Gastrocnemius medialis (tissue), 4 donors: ENCODE measurements around the gene SFTPD. TPM values are rescaled to one million over a fixed set of nuclear protein-coding genes. Genes with fewer than 3 reads are reported as not detected.

ENCODE experiments used
- ATAC-seq, 2 donors: fragments of 150-250 bp; one replicate each; pipeline ENCODE4 v1.9.1; 2016
- DNase-seq, 2 donors: peaks; one replicate each; pipeline ENCODE4 v3.0.0-alpha.2; 2019
- H3K27ac ChIP-seq, 4 donors: fragments of 200-600 bp; sonication (generic); 1 replicate in 1 of 4; 2 replicates in 3 of 4; pipeline ENCODE4 v1.5.1; 2016 to 2018; ENCODE audit warnings: mild to moderate bottlenecking in 2 of 4, moderate library complexity in 1 of 4
- H3K27me3 ChIP-seq, 3 donors: fragments of 200-600 bp; sonication (generic) in 2 of 3; 1 replicate in 1 of 3; 2 replicates in 2 of 3; pipeline versions ENCODE4 v1.5.1 to v1.6.0; 2016 to 2019; ENCODE audit warnings: mild to moderate bottlenecking in 1 of 3, moderate library complexity in 1 of 3
- H3K36me3 ChIP-seq, 2 donors: fragments of 200-600 bp; sonication (generic) in 1 of 2; one replicate each; pipeline ENCODE4 v1.5.1; 2017 to 2018
- H3K4me1 ChIP-seq, 2 donors: fragments of 200-600 bp; sonication (generic) in 1 of 2; one replicate each; pipeline ENCODE4 v1.5.1; 2016 to 2017; ENCODE audit warnings: mild to moderate bottlenecking in 2 of 2
- H3K4me3 ChIP-seq, 4 donors: fragments of 200-600 bp; sonication (generic) in 3 of 4; 1 replicate in 1 of 4; 2 replicates in 3 of 4; pipeline ENCODE4 v1.5.1; 2016 to 2019; ENCODE audit warnings: mild to moderate bottlenecking in 2 of 4
- H3K9me3 ChIP-seq, 3 donors: fragments of 200-600 bp; sonication (generic) in 2 of 3; 1 replicate in 1 of 3; 2 replicates in 2 of 3; pipeline ENCODE4 v1.5.1; 2016 to 2019
- POLR2A ChIP-seq, 2 donors: fragments of 450-650 bp; IDR thresholded peaks; one replicate each; pipeline ENCODE4 v1.6.1; 2017; ENCODE audit warnings: antibody characterized with exemption in 2 of 2, mild to moderate bottlenecking in 2 of 2, moderate library complexity in 2 of 2
- in situ Hi-C, 4 donors: fragments of 200-750 bp; cut with MboI; loops; one replicate each; pipeline versions ENCODE4 v1.15.0 to v1.8.0; 2017; ENCODE audit warnings: low sequenced_read_pairs in 4 of 4
- intact Hi-C: fragments of 100-400 bp; cut with DNase I; formaldehyde crosslinking; loops from one replicate; pipeline ENCODE4 v1.15.1; 2023; ENCODE audit warnings: low total_unique reads
- total RNA-seq, 4 donors: library from RNA; depleted of rRNA; stranded (reverse); fragments of >200 nt; gene quantifications; one replicate each; pipeline versions ENCODE4 v1.1.0 to v1.2.3, GENCODE V29; 2016
- TF ChIP-seq, protein P1 (sequence below), 5 experiments: fragments of 450-650 bp in 3 of 5; fragments of 200-600 bp in 2 of 5; sonication (generic) in 2 of 5; IDR thresholded peaks in 4 of 5; conservative IDR thresholded peaks in 1 of 5; 1 replicate in 4 of 5; 2 replicates in 1 of 5; pipeline ENCODE4 v1.5.1; 2016 to 2019; ENCODE audit warnings: antibody characterized with exemption in 5 of 5, mild to moderate bottlenecking in 3 of 5, moderate library complexity in 3 of 5

Gene SFTPD
- total RNA-seq, 4 donors from 2014 or later: 0.73 TPM; not detected in 3

DNA sequence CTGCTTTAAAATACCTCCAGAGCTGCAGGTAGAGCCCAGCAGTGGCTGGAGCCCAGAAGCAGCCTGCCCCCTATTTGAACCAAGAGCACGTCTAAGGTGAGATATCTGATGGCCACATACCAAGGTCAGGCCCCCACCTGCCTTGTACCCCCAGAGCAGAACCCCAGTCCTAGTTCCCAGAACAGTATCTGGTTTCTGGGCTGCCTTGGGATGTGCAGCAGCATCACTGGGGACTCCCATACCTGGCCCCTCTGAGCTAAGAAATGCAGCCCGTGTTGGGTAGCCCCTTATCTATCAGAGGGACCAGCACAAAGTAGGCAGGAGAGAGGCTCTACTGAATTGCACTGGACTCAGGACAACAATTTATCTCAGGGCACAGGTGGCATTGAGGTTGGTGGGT lies 8.9 kb downstream of the SFTPD start:
- ATAC-seq (no peak), DNase-seq (no peak)
- Histone ChIP-seq H3K27me3 (no peaks in the 10 kb centered on the region), H3K4me3 (no peak overlapping the region), H3K27ac (no peak overlapping the region), H3K4me1 (no peaks in the 10 kb centered on the region), H3K9me3 (no peaks in the 10 kb centered on the region), H3K36me3 (no peaks in the 10 kb centered on the region)
- TF ChIP-seq POLR2A (IDR thresholded peaks at IDR 0.05): no peak
- TF ChIP-seq, protein P1, sequence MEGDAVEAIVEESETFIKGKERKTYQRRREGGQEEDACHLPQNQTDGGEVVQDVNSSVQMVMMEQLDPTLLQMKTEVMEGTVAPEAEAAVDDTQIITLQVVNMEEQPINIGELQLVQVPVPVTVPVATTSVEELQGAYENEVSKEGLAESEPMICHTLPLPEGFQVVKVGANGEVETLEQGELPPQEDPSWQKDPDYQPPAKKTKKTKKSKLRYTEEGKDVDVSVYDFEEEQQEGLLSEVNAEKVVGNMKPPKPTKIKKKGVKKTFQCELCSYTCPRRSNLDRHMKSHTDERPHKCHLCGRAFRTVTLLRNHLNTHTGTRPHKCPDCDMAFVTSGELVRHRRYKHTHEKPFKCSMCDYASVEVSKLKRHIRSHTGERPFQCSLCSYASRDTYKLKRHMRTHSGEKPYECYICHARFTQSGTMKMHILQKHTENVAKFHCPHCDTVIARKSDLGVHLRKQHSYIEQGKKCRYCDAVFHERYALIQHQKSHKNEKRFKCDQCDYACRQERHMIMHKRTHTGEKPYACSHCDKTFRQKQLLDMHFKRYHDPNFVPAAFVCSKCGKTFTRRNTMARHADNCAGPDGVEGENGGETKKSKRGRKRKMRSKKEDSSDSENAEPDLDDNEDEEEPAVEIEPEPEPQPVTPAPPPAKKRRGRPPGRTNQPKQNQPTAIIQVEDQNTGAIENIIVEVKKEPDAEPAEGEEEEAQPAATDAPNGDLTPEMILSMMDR (IDR thresholded peaks at IDR 0.05 in 4 of 5, conservative IDR thresholded peaks at IDR 0.05 in 1 of 5): no peak
- in situ Hi-C loops (loop anchor here in 3 of 4 donors (25.0 kb wide), 2 partner anchors 378 to 578 kb away; partner anchors contain the start of gene SFTPA2 (in 3 of the 3)), intact Hi-C loops (no loop called here)

DNA sequence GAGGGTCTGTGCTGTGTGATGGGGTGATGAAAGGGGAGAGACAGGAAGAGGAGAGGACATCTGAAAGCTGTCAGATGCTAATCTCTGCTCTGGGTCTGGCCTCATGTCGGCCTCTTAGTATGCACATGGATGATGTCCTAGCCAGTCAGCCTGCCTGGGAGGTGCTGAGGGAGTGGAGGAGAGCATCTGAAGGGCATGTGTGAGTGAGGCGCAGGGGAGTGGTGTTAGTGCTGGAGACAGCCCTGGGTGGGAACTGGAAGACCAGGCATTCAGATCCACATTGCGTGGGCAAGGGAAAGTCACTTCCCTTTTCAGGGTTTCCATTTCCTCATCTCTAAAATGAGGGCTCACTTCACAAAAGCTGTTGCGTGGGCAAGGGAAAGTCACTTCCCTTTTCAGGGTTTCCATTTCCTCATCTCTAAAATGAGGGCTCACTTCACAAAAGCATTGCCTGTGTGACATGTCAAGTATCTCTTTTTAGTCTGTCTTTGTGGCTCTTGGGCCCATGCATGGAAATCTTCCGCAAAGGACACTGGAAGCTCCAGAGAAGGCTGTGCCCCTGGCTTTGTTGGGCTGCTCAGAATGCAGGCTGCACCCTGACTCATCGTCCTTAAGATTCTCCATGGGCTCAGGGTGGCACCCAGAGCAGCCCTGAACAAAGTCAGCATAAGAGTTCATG lies 10.0 kb downstream of the SFTPD start:
- Histone ChIP-seq H3K36me3 (no peaks in the 10 kb centered on the region), H3K27me3 (no peaks in the 10 kb centered on the region), H3K9me3 (no peaks in the 10 kb centered on the region), H3K4me1 (no peaks in the 10 kb centered on the region), H3K27ac (no peak overlapping the region), H3K4me3 (no peak overlapping the region)
- intact Hi-C loops (no loop called here), in situ Hi-C loops (loop anchor here in 3 of 4 donors (25.0 kb wide), 2 partner anchors 377 to 577 kb away; partner anchors contain the start of gene SFTPA2 (in 3 of the 3))
- TF ChIP-seq, protein P1 (IDR thresholded peaks at IDR 0.05 in 4 of 5, conservative IDR thresholded peaks at IDR 0.05 in 1 of 5): no peak
- no peak for TF ChIP-seq POLR2A (IDR thresholded peaks at IDR 0.05)
- ATAC-seq (peak in 1 of 2 donors; percentile 44), DNase-seq (peak; percentile 23 to 37)

DNA sequence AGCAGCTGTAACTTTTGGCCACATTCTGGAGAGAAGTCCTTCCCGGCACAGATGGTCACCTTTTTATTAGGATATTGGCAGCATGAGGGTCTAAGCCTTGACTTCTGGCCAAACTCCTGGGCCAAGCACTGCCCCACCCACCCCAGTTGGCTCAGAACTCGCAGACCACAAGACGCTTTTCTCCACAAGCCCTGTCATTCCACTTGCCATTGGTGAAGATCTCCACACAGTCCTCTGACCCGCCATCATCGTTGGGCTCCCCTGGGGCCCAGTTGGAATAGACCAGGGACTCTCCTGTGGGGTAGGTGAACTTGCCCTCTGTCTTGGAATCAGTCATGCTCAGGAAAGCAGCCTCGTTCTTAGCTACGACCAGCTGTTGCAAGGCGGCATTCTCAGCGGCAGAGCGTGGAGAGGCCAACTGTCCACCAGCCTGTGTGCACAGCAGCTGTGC lies 11.2 kb downstream of the SFTPD start:
- no peak for ATAC-seq
- no peak overlapping the region for H3K27ac ChIP-seq
- DNase-seq: no peak
- no peaks in the 10 kb centered on the region for H3K36me3 ChIP-seq
- no peaks in the 10 kb centered on the region for H3K4me1 ChIP-seq
- H3K4me3 ChIP-seq: no peak overlapping the region
- H3K27me3 ChIP-seq: no peaks in the 10 kb centered on the region
- intact Hi-C loops (no loop called here), in situ Hi-C loops (loop anchor here in 3 of 4 donors (25.0 kb wide), 2 partner anchors 375 to 575 kb away; partner anchors contain the start of gene SFTPA2 (in 3 of the 3))
- H3K9me3 ChIP-seq: no peaks in the 10 kb centered on the region
- TF ChIP-seq, protein P1 (IDR thresholded peaks at IDR 0.05 in 4 of 5, conservative IDR thresholded peaks at IDR 0.05 in 1 of 5): no peak
- TF ChIP-seq POLR2A (IDR thresholded peaks at IDR 0.05): no peak

DNA sequence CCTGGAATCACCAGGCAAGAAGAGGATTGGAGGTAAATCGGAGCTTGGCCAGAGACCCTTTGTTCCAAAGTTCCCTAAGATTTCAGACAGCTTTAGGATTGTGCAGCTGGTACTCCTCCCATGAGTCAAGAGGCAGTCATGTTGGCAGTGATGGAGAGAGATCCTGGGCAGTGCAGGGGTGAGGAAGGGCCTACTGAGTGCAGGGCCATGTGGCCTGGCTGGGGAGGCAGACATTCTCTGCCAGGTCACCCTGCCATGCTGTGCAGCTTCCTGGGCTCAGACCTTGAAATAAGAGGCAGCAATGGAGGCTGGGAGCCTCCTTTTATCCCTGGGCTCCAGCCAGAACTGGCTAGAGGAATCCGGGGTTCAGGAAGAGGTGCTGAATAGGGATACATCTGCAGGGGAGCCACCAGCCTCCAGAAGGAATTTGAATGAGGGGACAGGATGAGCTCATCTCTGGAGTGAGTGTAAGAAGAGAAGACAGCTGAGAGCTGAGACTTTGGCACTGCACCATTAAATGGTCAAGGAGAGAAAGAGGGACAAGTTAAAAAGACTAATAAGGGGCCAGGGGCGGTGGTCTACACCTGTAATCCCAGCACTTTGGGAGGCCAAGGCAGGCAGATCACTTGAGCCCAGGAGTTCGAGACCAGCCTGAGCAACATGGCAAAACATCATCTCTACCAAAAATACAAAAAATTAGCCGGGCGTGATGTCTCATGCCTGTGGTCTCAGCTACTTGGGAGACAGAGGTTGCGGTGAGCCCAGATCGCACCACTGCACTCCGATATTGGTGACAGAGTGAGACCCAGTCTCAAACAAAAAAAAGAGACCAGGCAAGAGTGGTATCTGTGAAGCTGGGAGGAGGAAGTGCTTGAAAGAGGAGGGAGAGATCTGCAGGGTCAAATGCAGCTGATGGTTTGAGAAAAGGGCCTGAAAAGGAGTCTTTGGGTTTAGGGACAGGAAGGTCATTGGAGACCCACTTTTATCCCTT lies 12.0 kb downstream of the SFTPD start:
- Histone ChIP-seq H3K9me3 (no peaks in the 10 kb centered on the region), H3K4me1 (no peaks in the 10 kb centered on the region), H3K27me3 (no peaks in the 10 kb centered on the region), H3K36me3 (no peaks in the 10 kb centered on the region), H3K4me3 (no peak overlapping the region), H3K27ac (no peak overlapping the region)
- no peak for DNase-seq
- in situ Hi-C loops (loop anchor here in 3 of 4 donors (25.0 kb wide), 2 partner anchors 375 to 575 kb away; partner anchors contain the start of gene SFTPA2 (in 3 of the 3)), intact Hi-C loops (no loop called here)
- no peak for TF ChIP-seq POLR2A (IDR thresholded peaks at IDR 0.05)
- TF ChIP-seq, protein P1 (IDR thresholded peaks at IDR 0.05 in 4 of 5, conservative IDR thresholded peaks at IDR 0.05 in 1 of 5): no peak
- no peak for ATAC-seq
